ENCODE results near the gene NLGN4X. TPM values are rescaled to one million over a fixed set of nuclear protein-coding genes. Genes with fewer than 3 reads are reported as not detected.

NLGN4X gene
- total RNA-seq, 1 experiment from 2014 or later = not detected

GRCh38 chrX:6019076-6019475, 209.6 kb downstream of the NLGN4X start:
- ChIA-PET CTCF (no interaction called here), POLR2A (no interaction called here)
- TF ChIP-seq SIN3A (IDR thresholded peaks at IDR 0.05; ENCODE audit: borderline replicate concordance, insufficient read depth, low read depth, low read length) (no peak), TCF7L2 (IDR thresholded peaks at IDR 0.05; ENCODE audit: low read depth, low read length) (no peak), POLR2AphosphoS5 (IDR thresholded peaks at IDR 0.05; ENCODE audit: low read depth, low read length) (no peak), REST (IDR thresholded peaks at IDR 0.05; ENCODE audit: insufficient read depth in 1 of 2, low read depth in 2 of 2, low read length in 1 of 2) (no peak)
- TF ChIP-seq, protein P1, sequence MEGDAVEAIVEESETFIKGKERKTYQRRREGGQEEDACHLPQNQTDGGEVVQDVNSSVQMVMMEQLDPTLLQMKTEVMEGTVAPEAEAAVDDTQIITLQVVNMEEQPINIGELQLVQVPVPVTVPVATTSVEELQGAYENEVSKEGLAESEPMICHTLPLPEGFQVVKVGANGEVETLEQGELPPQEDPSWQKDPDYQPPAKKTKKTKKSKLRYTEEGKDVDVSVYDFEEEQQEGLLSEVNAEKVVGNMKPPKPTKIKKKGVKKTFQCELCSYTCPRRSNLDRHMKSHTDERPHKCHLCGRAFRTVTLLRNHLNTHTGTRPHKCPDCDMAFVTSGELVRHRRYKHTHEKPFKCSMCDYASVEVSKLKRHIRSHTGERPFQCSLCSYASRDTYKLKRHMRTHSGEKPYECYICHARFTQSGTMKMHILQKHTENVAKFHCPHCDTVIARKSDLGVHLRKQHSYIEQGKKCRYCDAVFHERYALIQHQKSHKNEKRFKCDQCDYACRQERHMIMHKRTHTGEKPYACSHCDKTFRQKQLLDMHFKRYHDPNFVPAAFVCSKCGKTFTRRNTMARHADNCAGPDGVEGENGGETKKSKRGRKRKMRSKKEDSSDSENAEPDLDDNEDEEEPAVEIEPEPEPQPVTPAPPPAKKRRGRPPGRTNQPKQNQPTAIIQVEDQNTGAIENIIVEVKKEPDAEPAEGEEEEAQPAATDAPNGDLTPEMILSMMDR (IDR thresholded peaks at IDR 0.05) = no peak
- no TSS peak for BruUV-seq (replicated peaks)
- no peak overlapping the region for H3K4me3 ChIP-seq (ENCODE audit: low read depth in 2 of 2, low read length in 2 of 2)
- H3K27ac ChIP-seq (ENCODE audit: low read length) = no peak overlapping the region
- no peak for DNase-seq (ENCODE audit: low read depth, low spot score)
- in situ Hi-C loops (cut with HindIII; ENCODE audit: low pct_unique_long_range_greater_than_20kb, low sequenced_read_pairs) (no loop called here), intact Hi-C loops (cut with micrococcal nuclease; ENCODE audit: unreplicated experiment) (no loop called here)
- ATAC-seq = no peak
- no peaks in the 10 kb centered on the region for H3K27me3 ChIP-seq (ENCODE audit: control insufficient read depth, insufficient read depth, low read length)
- H3K4me1 ChIP-seq (ENCODE audit: control insufficient read depth, insufficient read depth, low read length) = no peaks in the 10 kb centered on the region
- H3K9me3 ChIP-seq (ENCODE audit: control insufficient read depth, insufficient read depth, low read depth, low read length) = no peaks in the 10 kb centered on the region
- H3K36me3 ChIP-seq (ENCODE audit: control insufficient read depth, insufficient read depth, low read length) = no peaks in the 10 kb centered on the region

DNA sequence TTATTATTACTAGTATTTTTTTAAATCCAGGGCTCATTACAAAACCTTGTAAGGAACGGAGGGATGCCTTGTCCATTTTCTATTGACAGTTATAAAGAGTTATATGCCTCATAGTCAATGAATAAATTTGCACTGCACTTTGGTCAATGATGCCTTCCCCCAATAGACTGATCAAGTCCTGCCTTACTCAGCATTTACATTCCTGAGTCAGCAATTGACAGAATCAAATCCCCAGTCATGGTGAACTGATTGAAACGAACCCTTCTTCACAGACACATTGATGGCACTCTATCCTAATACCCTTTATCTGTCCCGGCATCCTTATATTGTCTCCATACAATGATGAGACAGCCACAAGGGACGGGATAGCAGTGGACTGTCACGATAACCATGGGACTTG, 213.2 kb downstream of the NLGN4X start:
- in situ Hi-C loops (cut with HindIII; ENCODE audit: low pct_unique_long_range_greater_than_20kb, low sequenced_read_pairs) = no loop called here
- no peak for TF ChIP-seq REST (IDR thresholded peaks at IDR 0.05; ENCODE audit: insufficient read depth in 1 of 2, low read depth in 2 of 2, low read length in 1 of 2)
- TF ChIP-seq POLR2AphosphoS5 (IDR thresholded peaks at IDR 0.05; ENCODE audit: low read depth, low read length) = no peak
- no peak for TF ChIP-seq TCF7L2 (IDR thresholded peaks at IDR 0.05; ENCODE audit: low read depth, low read length)
- no peak for TF ChIP-seq SIN3A (IDR thresholded peaks at IDR 0.05; ENCODE audit: borderline replicate concordance, insufficient read depth, low read depth, low read length)
- TF ChIP-seq, protein P1 (IDR thresholded peaks at IDR 0.05) = no peak
- DNase-seq (ENCODE audit: low read depth, low spot score) = no peak
- H3K36me3 ChIP-seq (ENCODE audit: control insufficient read depth, insufficient read depth, low read length) = no peaks in the 10 kb centered on the region
- no peaks in the 10 kb centered on the region for H3K27me3 ChIP-seq (ENCODE audit: control insufficient read depth, insufficient read depth, low read length)
- no peak for ATAC-seq
- H3K9me3 ChIP-seq (ENCODE audit: control insufficient read depth, insufficient read depth, low read depth, low read length) = no peaks in the 10 kb centered on the region
- H3K27ac ChIP-seq (ENCODE audit: low read length) = no peak overlapping the region
- no peaks in the 10 kb centered on the region for H3K4me1 ChIP-seq (ENCODE audit: control insufficient read depth, insufficient read depth, low read length)
- no peak overlapping the region for H3K4me3 ChIP-seq (ENCODE audit: low read depth in 2 of 2, low read length in 2 of 2)
- ChIA-PET CTCF (no interaction called here), POLR2A (no interaction called here)
- BruUV-seq (replicated peaks) = no TSS peak
- intact Hi-C loops (cut with micrococcal nuclease; ENCODE audit: unreplicated experiment) = no loop called here
